IMR-90 (cell line): ENCODE results near the gene TASP1.

Experiments used
- BHLHE40 ChIP-seq: fragments of 150-350 bp; IDR thresholded peaks from 2 replicates; pipeline ENCODE4 v1.6.1; 2016; ENCODE audit warnings: mild to moderate bottlenecking, low read depth, low read length
- CEBPB ChIP-seq: IDR thresholded peaks from 2 replicates; pipeline ENCODE4 v1.6.1; 2012; ENCODE audit warnings: low read depth, low read length, improper control_type of control experiment
- MAZ ChIP-seq: IDR thresholded peaks from 2 replicates; pipeline ENCODE4 v1.6.1; 2012; ENCODE audit warnings: low read depth, mild to moderate bottlenecking, low read length, improper control_type of control experiment, moderate library complexity, borderline replicate concordance
- NFE2L2 ChIP-seq: fragments of 150-350 bp; IDR thresholded peaks from 2 replicates; pipeline ENCODE4 v1.6.1; 2016; ENCODE audit warnings: low read depth, mild to moderate bottlenecking, low read length
- POLR2A ChIP-seq: IDR thresholded peaks from 2 replicates; pipeline ENCODE4 v1.6.1; 2012; ENCODE audit warnings: mild to moderate bottlenecking, low read depth, low read length
- RAD21 ChIP-seq: IDR thresholded peaks from 2 replicates; pipeline ENCODE4 v1.6.1; 2012; ENCODE audit warnings: low read length, improper control_type of control experiment
- RCOR1 ChIP-seq: IDR thresholded peaks from 2 replicates; pipeline ENCODE4 v1.6.1; 2012; ENCODE audit warnings: mild to moderate bottlenecking, low read length, improper control_type of control experiment; ENCODE audit not compliant: insufficient replicate concordance
- RFX5 ChIP-seq: IDR thresholded peaks from 2 replicates; pipeline ENCODE4 v1.8.0; 2012; ENCODE audit warnings: low read depth, mild to moderate bottlenecking, low read length, moderate library complexity
- SMC3 ChIP-seq: fragments of 150-350 bp; IDR thresholded peaks from 2 replicates; pipeline ENCODE4 v1.6.1; 2016; ENCODE audit warnings: low read depth, mild to moderate bottlenecking, antibody characterized with exemption, low read length, moderate library complexity
- TF ChIP-seq, protein P1 (sequence below): conservative IDR thresholded peaks from 2 replicates; pipeline ENCODE4 v1.5.1; 2012; ENCODE audit warnings: mild to moderate bottlenecking, low read depth, low read length, improper control_type of control experiment
- TF ChIP-seq, protein P2 (sequence below): fragments of 150-350 bp; IDR thresholded peaks from 2 replicates; pipeline ENCODE4 v1.6.1; 2017; ENCODE audit warnings: mild to moderate bottlenecking, antibody characterized with exemption, low read length, low read depth

DNA sequence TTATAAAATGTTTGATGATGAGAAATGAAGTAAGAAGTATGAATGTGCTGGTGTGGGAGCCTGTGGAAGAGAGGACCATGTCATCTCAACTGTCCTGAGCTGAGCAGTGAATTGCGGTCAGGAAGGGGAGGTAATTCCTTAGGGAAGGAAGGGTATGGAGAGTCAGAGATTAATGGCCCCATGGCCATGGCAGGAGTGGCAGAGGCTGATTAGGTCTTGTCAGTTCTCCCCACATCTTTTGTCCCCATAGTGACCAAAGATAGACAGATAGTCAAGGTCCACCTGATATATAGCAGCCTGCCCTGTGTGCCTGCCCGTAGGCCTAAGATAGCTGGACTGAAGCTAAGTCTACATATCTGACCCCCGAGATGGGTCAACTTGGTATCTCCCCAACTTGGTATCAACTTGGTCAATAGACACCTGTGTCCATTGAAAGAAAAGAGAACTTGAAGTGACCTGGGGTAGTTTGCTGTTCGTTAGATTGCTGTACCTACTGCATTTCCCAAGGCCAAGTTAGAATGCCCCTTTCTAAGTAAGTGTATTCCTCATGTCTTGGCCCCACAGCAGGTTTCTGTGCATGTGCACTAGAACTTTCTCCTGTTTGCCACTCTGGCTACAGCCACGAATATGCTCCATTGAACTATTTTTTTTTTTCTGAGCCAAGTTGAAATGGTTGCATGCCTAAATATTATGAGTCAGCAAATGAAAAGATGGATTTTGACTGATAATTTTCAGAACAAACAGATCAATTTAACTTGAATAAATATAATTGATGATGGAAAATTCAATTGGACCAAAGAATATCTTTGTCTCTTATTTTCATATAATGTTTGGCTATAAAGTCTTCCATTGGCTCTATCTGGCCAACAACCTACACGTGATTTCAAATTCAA, 274.2 kb downstream of the TASP1 start:
- TF ChIP-seq RFX5 (no peak), CEBPB (no peak), POLR2A (no peak), BHLHE40 (no peak), RCOR1 (no peak), SMC3 (no peak), NFE2L2 (no peak), RAD21 (no peak), MAZ (no peak)
- TF ChIP-seq, protein P1, sequence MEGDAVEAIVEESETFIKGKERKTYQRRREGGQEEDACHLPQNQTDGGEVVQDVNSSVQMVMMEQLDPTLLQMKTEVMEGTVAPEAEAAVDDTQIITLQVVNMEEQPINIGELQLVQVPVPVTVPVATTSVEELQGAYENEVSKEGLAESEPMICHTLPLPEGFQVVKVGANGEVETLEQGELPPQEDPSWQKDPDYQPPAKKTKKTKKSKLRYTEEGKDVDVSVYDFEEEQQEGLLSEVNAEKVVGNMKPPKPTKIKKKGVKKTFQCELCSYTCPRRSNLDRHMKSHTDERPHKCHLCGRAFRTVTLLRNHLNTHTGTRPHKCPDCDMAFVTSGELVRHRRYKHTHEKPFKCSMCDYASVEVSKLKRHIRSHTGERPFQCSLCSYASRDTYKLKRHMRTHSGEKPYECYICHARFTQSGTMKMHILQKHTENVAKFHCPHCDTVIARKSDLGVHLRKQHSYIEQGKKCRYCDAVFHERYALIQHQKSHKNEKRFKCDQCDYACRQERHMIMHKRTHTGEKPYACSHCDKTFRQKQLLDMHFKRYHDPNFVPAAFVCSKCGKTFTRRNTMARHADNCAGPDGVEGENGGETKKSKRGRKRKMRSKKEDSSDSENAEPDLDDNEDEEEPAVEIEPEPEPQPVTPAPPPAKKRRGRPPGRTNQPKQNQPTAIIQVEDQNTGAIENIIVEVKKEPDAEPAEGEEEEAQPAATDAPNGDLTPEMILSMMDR = no peak
- TF ChIP-seq, protein P2, sequence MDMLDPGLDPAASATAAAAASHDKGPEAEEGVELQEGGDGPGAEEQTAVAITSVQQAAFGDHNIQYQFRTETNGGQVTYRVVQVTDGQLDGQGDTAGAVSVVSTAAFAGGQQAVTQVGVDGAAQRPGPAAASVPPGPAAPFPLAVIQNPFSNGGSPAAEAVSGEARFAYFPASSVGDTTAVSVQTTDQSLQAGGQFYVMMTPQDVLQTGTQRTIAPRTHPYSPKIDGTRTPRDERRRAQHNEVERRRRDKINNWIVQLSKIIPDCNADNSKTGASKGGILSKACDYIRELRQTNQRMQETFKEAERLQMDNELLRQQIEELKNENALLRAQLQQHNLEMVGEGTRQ = no peak
